IPS-15b (cell line): ENCODE measurements around the gene ERMARD.
A peak's percentile ranks its signal among the peaks of the same experiment; 100 is the strongest.

ENCODE experiments used
- H3K27me3 ChIP-seq: one replicate; pipeline ENCODE4 v1.6.1; 2013; ENCODE audit warnings: low read length; ENCODE audit not compliant: control insufficient read depth, insufficient read depth
- H3K36me3 ChIP-seq: one replicate; pipeline ENCODE4 v1.6.1; 2013; ENCODE audit warnings: low read length; ENCODE audit not compliant: control insufficient read depth, insufficient read depth
- H3K4me1 ChIP-seq: one replicate; pipeline ENCODE4 v1.6.1; 2013; ENCODE audit warnings: mild to moderate bottlenecking, low read length; ENCODE audit not compliant: control insufficient read depth, insufficient read depth
- H3K4me3 ChIP-seq: one replicate; pipeline ENCODE4 v1.5.1; 2013; ENCODE audit warnings: low read depth, low read length
- H3K9ac ChIP-seq: one replicate; pipeline ENCODE4 v1.6.1; 2013; ENCODE audit warnings: low read depth, mild to moderate bottlenecking, low read length
- H3K9me3 ChIP-seq: one replicate; pipeline ENCODE4 v1.6.1; 2013; ENCODE audit warnings: mild to moderate bottlenecking, low read length; ENCODE audit not compliant: control insufficient read depth, insufficient read depth

ERMARD gene

DNA sequence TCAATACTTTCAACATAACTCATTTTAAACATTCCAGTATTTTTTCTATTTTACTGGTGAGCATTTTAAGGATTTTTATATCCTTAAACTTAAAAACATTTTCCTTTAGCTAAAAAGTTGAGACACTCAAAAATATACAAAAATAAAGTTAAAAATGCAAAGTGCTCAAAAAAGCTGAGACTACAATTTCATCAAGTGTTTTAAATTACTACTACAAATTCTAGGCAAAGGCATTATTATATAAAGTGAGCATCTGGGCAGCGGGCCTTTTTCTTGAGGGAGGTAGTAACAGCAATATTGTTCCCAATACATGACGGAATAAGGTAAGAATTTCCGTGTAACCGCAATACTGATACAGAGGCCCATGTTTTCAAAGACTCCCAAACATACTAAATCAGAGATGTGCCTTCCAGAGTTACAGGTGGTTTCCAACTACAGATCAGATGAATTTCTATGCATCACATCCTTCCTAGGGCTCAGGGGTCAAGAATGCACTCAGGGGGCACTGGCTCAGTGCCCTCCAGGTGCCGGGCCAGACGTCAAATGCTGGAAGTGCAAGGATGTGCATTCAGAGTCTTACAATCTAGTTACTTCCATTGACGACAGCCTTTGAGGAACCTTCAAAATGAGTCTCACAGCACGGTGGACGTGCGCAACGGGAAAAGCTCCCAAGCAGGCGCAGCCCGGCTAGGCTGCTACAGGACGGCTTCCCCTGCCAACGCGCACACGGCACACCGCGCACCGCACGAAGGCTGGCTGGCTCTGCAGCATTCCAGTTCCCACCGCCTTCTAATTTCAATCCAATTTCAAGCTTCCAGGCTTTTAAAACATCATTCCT, 28.8 kb upstream of the ERMARD start:
- H3K27me3 ChIP-seq: peaks cover 31% of the 10 kb centered on the region
- peak overlapping the region; percentile 8 for H3K9ac ChIP-seq
- no peaks in the 10 kb centered on the region for H3K36me3 ChIP-seq
- no peaks in the 10 kb centered on the region for H3K9me3 ChIP-seq
- H3K4me3 ChIP-seq: peak overlapping the region; percentile 89
- peaks cover 9% of the 10 kb centered on the region for H3K4me1 ChIP-seq

DNA sequence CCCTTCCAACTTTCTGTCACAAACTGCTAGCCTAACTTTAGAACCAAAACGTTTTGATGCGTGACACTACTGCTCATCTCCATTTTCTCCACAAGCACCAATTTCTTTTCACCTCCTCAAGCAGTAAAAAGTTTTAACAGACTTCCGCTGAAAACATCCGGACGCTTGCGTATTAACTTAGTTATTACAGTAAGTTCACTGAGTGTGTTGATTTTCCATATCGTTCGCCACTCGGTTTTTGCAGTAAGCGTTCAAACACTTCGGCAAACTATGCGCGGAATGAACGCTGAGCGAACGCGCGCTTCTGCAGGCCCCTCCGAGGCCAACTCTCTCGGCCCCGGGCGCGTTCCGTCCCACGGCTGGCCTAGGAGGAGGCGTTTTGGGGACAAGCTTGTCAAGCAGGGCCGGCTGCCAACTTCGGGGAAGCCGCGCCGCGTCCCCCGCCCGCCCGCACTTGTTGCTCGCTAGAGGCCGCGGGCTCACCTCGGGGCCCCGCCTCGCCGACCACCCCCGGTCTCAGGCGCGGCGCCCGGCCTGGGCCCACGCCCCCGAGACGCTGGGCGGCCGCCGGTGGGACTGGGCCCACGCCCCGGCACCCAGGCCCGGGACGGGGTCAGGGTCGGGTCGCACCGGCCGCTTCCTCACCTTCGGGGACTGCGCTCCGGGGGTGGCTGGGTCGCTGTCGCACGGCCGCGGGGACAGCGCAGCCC, 28.1 kb upstream of the ERMARD start:
- Histone ChIP-seq H3K9ac (no peak overlapping the region), H3K36me3 (no peaks in the 10 kb centered on the region), H3K4me3 (peak overlapping the region; percentile 89), H3K9me3 (no peaks in the 10 kb centered on the region), H3K4me1 (peaks cover 9% of the 10 kb centered on the region), H3K27me3 (peaks cover 34% of the 10 kb centered on the region)

DNA sequence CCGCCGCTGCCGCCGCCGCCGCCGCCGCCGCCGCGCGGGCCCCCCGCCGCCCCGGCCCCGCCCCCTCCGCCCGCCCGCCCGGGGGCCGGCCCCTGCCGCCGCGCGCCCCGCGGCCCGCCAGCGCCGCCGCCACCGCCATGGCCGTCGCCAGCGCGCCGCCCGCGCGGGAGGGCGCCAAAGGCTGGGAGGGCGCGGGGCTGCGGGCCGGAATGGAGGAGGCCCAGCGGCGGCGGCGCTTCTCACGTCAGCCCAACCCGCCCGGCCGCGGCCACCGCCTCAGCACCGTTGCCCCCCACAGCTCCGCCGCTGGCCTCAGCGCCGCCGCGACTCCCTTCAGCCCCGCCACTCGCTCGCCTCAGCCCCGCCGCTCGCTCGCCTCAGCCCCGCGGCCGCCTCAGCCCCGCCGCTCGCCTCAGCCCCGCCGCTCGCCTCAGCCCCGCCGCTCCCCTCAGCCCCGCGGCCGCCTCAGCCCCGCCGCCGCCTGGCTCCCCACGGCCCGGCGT, 27.4 kb upstream of the ERMARD start:
- Histone ChIP-seq H3K4me3 (no peak overlapping the region), H3K4me1 (peaks cover 9% of the 10 kb centered on the region), H3K9ac (no peak overlapping the region), H3K27me3 (peaks cover 34% of the 10 kb centered on the region), H3K9me3 (no peaks in the 10 kb centered on the region), H3K36me3 (no peaks in the 10 kb centered on the region)

DNA sequence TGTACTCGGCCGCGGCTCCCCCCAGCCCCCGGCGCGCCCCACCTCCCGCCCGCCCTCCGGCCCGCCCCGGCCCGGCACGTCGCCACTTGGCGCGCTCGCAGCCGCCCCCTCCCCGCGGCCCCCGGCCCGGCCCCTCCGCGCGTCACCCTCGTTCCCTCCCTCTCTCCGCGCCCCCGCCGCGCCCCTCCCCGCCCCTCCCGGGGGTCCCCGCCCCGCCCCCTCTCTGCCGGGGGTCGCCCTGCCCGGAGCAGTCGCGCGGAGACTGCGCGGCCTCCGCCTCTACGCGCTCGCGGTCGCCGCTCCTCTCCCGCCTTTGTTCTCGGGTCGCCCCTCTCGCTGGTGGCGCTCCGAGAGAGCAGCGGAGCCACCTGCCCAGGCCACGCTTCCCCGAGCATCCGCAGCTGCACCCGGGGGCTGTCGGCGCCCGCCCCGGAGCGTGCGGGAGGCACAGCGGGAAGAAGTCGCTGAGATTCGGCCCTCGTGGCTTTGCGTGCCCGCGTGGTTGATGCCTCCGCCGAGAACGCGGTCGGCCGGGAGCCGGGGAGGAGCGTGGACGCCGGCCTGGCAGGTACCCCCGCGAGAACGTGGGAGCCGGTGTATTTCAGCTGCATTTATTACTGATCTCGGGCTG, 26.8 kb upstream of the ERMARD start, which contains the start of gene PHF10:
PHF10 (minus strand) TSS at position 7 of the 631 bp plus-strand sequence. CDS start 569 bp downstream, outside the sequence.
- peak within 1 kb of the TSS; percentile 89 for H3K4me3 ChIP-seq

DNA sequence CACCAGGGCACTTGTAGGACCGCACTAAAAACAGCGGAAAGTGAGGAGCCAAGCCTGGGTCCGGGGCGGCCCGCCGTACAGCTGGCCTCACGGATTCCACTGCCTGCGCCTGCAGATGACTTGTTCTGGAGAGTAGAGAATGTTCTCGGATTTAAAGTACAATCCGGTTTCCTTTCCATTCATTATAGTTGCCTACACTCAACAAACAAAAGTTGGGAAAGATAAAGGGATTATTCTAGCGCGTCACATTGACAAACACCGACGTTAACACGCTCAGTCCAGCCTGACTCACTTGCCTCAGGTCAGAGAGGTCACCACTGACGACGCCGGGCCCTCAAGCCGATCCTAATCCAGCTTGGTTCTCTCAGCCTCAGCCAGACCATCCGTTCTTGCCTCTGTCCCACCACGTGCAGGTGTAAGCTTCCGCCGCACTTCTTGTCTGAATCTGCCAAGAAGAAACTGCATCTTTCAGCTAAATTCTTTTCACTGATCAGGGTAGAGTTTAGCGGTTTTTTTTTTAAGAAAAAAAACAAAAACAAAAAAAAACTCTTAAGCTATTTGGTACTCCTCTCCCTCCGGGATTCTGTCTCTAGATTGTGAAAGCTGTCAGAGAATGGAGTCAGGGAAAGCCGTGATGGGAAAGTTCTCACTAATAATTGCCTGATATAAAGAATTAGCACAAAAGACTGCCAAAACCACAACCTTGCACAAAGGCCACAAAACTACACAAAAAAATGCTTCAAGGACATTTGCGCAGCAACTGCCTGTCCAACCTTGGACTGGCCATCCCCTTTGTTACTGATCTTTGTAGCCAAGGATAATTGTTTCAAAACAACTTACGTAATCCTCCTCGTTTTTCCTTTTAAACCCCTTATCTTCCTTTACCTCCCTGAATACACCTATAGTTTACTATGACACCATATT, 26.0 kb upstream of the ERMARD start:
- Histone ChIP-seq H3K9ac (peak overlapping the region; percentile 87), H3K4me1 (peaks cover 9% of the 10 kb centered on the region), H3K4me3 (peak overlapping the region; percentile 77), H3K9me3 (no peaks in the 10 kb centered on the region), H3K36me3 (no peaks in the 10 kb centered on the region), H3K27me3 (peaks cover 34% of the 10 kb centered on the region)

More for the DNA sequence above, 26.8 kb upstream of the ERMARD start, which contains the start of gene PHF10:
- H3K27me3 ChIP-seq: peaks cover 34% of the 10 kb centered on the region
- peaks cover 9% of the 10 kb centered on the region for H3K4me1 ChIP-seq
- H3K36me3 ChIP-seq: no peaks in the 10 kb centered on the region
- no peaks in the 10 kb centered on the region for H3K9me3 ChIP-seq
- H3K9ac ChIP-seq: peak within 1 kb of the TSS; percentile 87

DNA sequence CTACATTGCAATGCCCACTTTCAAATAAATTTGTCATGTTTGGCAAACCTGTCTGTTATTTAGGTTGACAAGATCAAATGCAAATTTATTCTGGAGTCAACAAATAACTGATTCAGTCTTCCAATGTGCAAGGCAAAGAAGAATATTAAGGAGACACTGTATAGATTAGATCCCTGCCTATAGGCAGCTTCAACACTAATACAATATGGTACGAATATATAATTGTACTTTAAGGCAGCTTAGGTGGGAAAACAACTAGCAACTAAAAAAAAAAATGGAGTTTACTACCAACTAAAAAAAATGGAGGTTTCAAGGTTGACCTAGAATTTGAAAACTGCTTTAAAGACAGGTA, 25.4 kb upstream of the ERMARD start:
- Histone ChIP-seq H3K4me1 (peaks cover 9% of the 10 kb centered on the region), H3K4me3 (no peak overlapping the region), H3K27me3 (peaks cover 36% of the 10 kb centered on the region), H3K9me3 (no peaks in the 10 kb centered on the region), H3K36me3 (no peaks in the 10 kb centered on the region), H3K9ac (no peak overlapping the region)

DNA sequence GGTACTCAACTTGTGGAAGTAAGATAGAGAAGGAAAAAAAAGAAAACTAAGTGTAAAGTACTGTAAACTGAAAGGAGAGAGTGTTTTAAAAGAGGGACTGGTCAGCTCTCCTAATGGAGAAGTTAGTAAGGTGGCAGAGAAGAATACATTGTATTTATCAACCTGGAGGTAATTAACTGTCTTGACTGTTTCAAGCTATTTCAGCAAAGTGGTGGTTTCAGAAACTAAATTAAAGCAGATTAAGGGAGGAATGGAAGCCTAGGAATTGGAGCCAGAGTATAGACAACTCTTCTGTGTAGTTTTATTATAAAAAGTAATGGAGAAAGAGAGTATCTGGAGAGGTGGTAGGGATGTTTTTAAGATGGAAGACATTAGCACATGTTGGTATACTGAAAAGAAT, 24.5 kb upstream of the ERMARD start:
- Histone ChIP-seq H3K9ac (no peak overlapping the region), H3K36me3 (no peaks in the 10 kb centered on the region), H3K9me3 (no peaks in the 10 kb centered on the region), H3K27me3 (peaks cover 35% of the 10 kb centered on the region), H3K4me1 (peaks cover 9% of the 10 kb centered on the region), H3K4me3 (no peak overlapping the region)

DNA sequence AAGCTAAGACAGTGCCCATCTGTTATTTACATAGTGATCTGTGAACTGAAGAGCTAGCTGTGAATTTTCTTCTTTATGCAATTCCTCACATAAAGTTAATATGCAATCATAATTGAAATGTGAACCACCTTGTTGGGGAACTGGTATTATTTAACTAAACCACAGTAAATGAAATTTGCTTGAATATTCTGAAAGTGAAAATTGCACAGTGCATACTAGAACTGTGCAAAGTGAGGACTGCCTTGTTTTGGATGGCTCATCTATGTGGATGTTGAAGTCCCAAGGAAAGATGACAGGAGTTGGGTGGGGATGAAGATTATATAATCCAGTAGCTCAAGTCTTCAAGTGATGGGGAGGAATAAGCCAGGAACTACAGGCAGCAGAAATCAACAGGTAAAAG, 21.5 kb upstream of the ERMARD start:
- no peaks in the 10 kb centered on the region for H3K9me3 ChIP-seq
- no peak overlapping the region for H3K9ac ChIP-seq
- no peak overlapping the region for H3K4me3 ChIP-seq
- peaks cover 23% of the 10 kb centered on the region for H3K27me3 ChIP-seq
- H3K36me3 ChIP-seq: no peaks in the 10 kb centered on the region
- H3K4me1 ChIP-seq: peaks cover 5% of the 10 kb centered on the region

DNA sequence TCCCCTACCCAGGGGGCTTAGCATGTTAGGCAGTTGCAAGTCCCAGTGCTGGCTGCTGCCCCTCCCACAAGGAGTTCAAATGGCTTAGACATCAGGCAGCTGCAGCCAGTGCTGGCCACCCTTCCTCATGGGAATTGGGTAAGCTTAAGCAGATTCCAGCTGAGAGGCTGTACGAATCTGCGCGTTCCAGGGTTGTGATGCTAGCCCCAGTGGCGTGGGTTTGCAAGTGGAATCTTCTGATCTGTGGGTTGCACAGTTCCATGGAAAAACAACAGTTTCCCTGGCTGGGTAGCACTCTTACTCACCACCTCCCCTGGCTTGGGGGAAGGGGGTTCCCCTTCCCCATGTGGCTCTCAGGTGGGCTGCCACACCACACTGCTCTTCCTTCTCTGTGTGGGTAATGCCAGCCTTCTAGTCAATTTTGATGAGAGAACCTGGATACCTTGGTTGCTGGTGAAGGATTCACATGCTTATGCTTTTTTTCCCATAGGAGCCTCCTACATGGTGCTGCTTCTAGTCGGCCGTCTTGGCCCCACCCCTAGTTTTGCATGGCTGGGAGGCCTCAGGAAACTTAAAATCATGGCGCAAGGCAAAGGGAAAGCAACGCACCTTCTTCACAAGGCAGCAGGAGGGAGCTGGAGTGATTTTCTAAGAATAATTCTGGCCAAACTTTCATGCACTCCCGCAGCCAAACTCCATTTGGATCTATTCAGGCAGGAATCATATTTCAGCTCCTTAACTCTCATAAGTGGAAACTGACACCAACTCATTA, 13.0 kb upstream of the ERMARD start:
- Histone ChIP-seq H3K9me3 (no peaks in the 10 kb centered on the region), H3K36me3 (no peaks in the 10 kb centered on the region), H3K27me3 (no peaks in the 10 kb centered on the region), H3K9ac (no peak overlapping the region), H3K4me1 (no peaks in the 10 kb centered on the region), H3K4me3 (no peak overlapping the region)

DNA sequence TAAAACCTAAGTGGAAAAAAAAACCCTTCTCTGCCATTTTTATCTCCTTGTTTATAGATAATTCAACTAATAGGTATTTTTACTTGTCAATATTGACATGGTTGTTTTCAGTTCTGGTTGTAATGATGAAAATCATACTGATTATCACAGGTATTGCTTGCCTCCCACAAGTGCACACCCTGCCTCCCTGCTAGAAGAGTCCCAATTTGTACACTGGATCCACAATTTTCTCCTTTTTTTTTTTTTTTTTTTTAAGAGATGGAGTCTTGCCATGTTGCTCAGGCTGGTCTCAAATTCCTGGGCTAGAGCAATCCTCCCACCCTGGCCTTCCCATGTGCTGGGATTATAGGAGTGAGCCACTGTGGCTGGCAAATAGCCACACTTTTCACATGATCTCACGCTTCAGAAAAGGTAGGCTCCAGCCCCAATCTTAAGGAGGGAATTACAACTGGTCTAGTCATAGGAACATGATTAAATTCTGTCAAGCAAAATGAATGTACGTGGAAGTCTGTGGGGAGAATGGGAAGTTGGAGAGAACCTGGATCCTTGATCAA, 12.4 kb upstream of the ERMARD start:
- Histone ChIP-seq H3K9ac (no peak overlapping the region), H3K9me3 (no peaks in the 10 kb centered on the region), H3K36me3 (no peaks in the 10 kb centered on the region), H3K4me3 (no peak overlapping the region), H3K27me3 (no peaks in the 10 kb centered on the region), H3K4me1 (no peaks in the 10 kb centered on the region)
